Lower lobe of right lung (tissue), 2 donors: ENCODE measurements around the gene TMEM95. TPM values are rescaled to one million over a fixed set of nuclear protein-coding genes. Genes with fewer than 3 reads are reported as not detected.
A peak's percentile ranks its signal among the peaks of the same experiment; 100 is the strongest.

Experiments used
- ATAC-seq, 2 donors: fragments of 200-7000 bp; cut with Tn5 transposase; one replicate each; pipeline ENCODE4 v1.9.1; 2020 to 2022; ENCODE audit warnings: mild to moderate bottlenecking in 2 of 2, moderate library complexity in 2 of 2
- DNase-seq: peaks from one replicate; pipeline ENCODE4 v3.0.0-alpha.2; 2020
- H3K27ac ChIP-seq: fragments of 200-600 bp; one replicate; pipeline ENCODE4 v1.8.0; 2022
- H3K27me3 ChIP-seq: fragments of 200-600 bp; one replicate; pipeline ENCODE4 v1.8.0; 2022; ENCODE audit warnings: low read depth
- H3K36me3 ChIP-seq: fragments of 200-600 bp; one replicate; pipeline ENCODE4 v1.8.0; 2022; ENCODE audit warnings: mild to moderate bottlenecking
- H3K4me1 ChIP-seq: fragments of 200-600 bp; one replicate; pipeline ENCODE4 v1.8.0; 2022
- H3K4me3 ChIP-seq: fragments of 200-600 bp; one replicate; pipeline ENCODE4 v1.8.0; 2022; ENCODE audit warnings: mild to moderate bottlenecking
- H3K9me3 ChIP-seq: fragments of 200-600 bp; one replicate; pipeline ENCODE4 v1.8.0; 2022
- CTCF ChIP-seq: fragments of 200-600 bp; IDR thresholded peaks from one replicate; pipeline ENCODE4 v1.8.0; 2022; ENCODE audit warnings: antibody characterized with exemption, mild to moderate bottlenecking
- intact Hi-C: fragments of 100-400 bp; cut with DNase I; formaldehyde crosslinking; loops from one replicate; pipeline ENCODE4 v1.11.0; 2022
- long read RNA-seq: library from polyadenylated mRNA; unstranded; transcript quantifications from one replicate; pipeline ENCODE4 v2.0.0, GENCODE V29; 2021
- total RNA-seq: library from RNA; stranded (reverse); fragmentation: NEBNext Ultra II Directional; extraction: Animal tissue kit (Norgen Biotek cat#: 25700); gene quantifications from one replicate; pipeline ENCODE4 v1.2.1, GENCODE V29; 2021
- donor health status: DM: no; HTN: yes; CAD: no; lungs with severe emphysema.

Gene TMEM95
- total RNA-seq = not detected
- long read RNA-seq = 0 reads

- intact Hi-C loops = no loop called here
- Histone ChIP-seq H3K36me3 (no peaks in the 10 kb centered on the region), H3K9me3 (no peaks in the 10 kb centered on the region), H3K4me1 (peaks cover 43% of the 10 kb centered on the region), H3K4me3 (peak within 1 kb of the TSS; percentile 19), H3K27me3 (no peaks in the 10 kb centered on the region), H3K27ac (no peak within 1 kb of the TSS)
- no peak for TF ChIP-seq CTCF
- ATAC-seq (no peak), DNase-seq (no peak)
Measured at GRCh38 chr17:7355053-7355452, at the start of gene TMEM95. TMEM95 (plus strand) TSS chr17:7355156; CDS start chr17:7355205, 49 bp downstream.

GRCh38 chr17:7306911-7307685, 47.9 kb upstream of the TMEM95 start, which contains the start of gene EIF5A:
EIF5A (plus strand) TSS chr17:7307628; CDS start chr17:7309636, 2,008 bp downstream.
- Histone ChIP-seq H3K27me3 (no peaks in the 10 kb centered on the region), H3K9me3 (no peaks in the 10 kb centered on the region), H3K27ac (peak within 1 kb of the TSS; percentile 96), H3K4me3 (peak within 1 kb of the TSS; percentile 88), H3K36me3 (peaks cover 31% of the 10 kb centered on the region), H3K4me1 (peaks cover 19% of the 10 kb centered on the region)
- no peak for TF ChIP-seq CTCF
- DNase-seq (peak; percentile 100), ATAC-seq (peak; percentile 93 to 97)
- intact Hi-C loops = no loop called here

- ATAC-seq (peak; percentile 52 to 57), DNase-seq (peak; percentile 78)
- Histone ChIP-seq H3K4me3 (peak overlapping the region; percentile 88), H3K27ac (peak overlapping the region; percentile 96), H3K36me3 (peaks cover 39% of the 10 kb centered on the region), H3K9me3 (no peaks in the 10 kb centered on the region), H3K4me1 (peaks cover 19% of the 10 kb centered on the region), H3K27me3 (no peaks in the 10 kb centered on the region)
- TF ChIP-seq CTCF = no peak
- intact Hi-C loops = no loop called here
Measured at GRCh38 chr17:7307686-7308624, 47.0 kb upstream of the TMEM95 start.

GRCh38 chr17:7308625-7309433, 46.1 kb upstream of the TMEM95 start:
- H3K9me3 ChIP-seq = no peaks in the 10 kb centered on the region
- no peaks in the 10 kb centered on the region for H3K27me3 ChIP-seq
- DNase-seq = peak; percentile 81
- ATAC-seq = peak; percentile 48 to 59
- TF ChIP-seq CTCF = no peak
- H3K4me3 ChIP-seq = peak overlapping the region; percentile 88
- peak overlapping the region; percentile 96 for H3K27ac ChIP-seq
- intact Hi-C loops = no loop called here
- peaks cover 24% of the 10 kb centered on the region for H3K4me1 ChIP-seq
- peaks cover 48% of the 10 kb centered on the region for H3K36me3 ChIP-seq

DNA sequence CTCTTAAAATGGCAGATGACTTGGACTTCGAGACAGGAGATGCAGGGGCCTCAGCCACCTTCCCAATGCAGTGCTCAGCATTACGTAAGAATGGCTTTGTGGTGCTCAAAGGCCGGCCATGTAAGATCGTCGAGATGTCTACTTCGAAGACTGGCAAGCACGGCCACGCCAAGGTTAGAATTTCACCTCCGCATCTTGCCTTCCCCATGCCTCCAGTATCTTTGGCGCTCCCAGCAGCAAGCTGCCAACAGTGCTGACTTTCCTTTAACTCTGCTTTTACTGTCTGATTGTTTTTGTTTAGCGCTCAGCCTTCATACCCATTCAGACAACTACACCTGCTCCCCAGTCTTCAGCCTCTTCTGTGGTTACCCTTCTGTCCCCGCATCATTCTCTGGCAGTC, 45.3 kb upstream of the TMEM95 start:
- H3K27ac ChIP-seq = peak overlapping the region; percentile 96
- H3K27me3 ChIP-seq = no peaks in the 10 kb centered on the region
- intact Hi-C loops = no loop called here
- H3K36me3 ChIP-seq = peaks cover 53% of the 10 kb centered on the region
- H3K4me3 ChIP-seq = no peak overlapping the region
- no peaks in the 10 kb centered on the region for H3K9me3 ChIP-seq
- peaks cover 32% of the 10 kb centered on the region for H3K4me1 ChIP-seq
- no peak for ATAC-seq
- no peak for TF ChIP-seq CTCF
- DNase-seq = no peak
